Endothelial cell of umbilical vein (primary cell): ENCODE measurements around the gene AGMO. TPM values are rescaled to one million over a fixed set of nuclear protein-coding genes. Genes with fewer than 3 reads are reported as not detected.

ENCODE experiments used
- BruUV-seq: library from RNA; stranded (reverse); fragments of 400-500 nt; replicated peaks from 2 replicates; lab custom pipeline; 2021; lab: Mats Ljungman, UMichigan
- CTCF ChIA-PET: fragments of 300-600, 350-600 bp; sonication (Branson Sonifier 250); formaldehyde crosslinking; loops from one replicate; lab custom pipeline; 2021; ENCODE audit warnings: antibody characterized with exemption, inconsistent platforms; lab: Charles Lee
- POLR2A ChIA-PET: fragments of 300-600, 350-600 bp; sonication (Branson Sonifier 250); formaldehyde crosslinking; loops from one replicate; lab custom pipeline; 2021; ENCODE audit warnings: antibody characterized with exemption, inconsistent platforms; lab: Charles Lee
- DNase-seq: peaks from one replicate; pipeline ENCODE4 v3.0.0-alpha.2; 2011; ENCODE audit warnings: low read depth, low spot score
- FAIRE-seq: peaks from 2 replicates; lab custom pipeline; 2011; peaks lifted over from hg19 to GRCh38; lab: Jason Lieb, UNC
- H2AFZ ChIP-seq: 2 replicates; pipeline ENCODE4 v1.6.0; 2012; ENCODE audit warnings: low read depth, low read length, control low read depth, inconsistent platforms
- H3K27ac ChIP-seq: 2 replicates; pipeline ENCODE4 v1.5.1; 2011; ENCODE audit warnings: low read depth, mild to moderate bottlenecking, control low read depth, low read length, moderate library complexity; ENCODE audit not compliant: insufficient read depth
- H3K27me3 ChIP-seq, 2 experiments: 2 replicates each; pipeline versions ENCODE4 v1.6.0 to v1.6.1; 2011; ENCODE audit warnings: low read length in 2 of 2, mixed read lengths in 1 of 2; ENCODE audit not compliant: control insufficient read depth in 2 of 2, insufficient read depth in 2 of 2
- H3K36me3 ChIP-seq, 2 experiments: 2 replicates in 1 of 2; 3 replicates in 1 of 2; pipeline ENCODE4 v1.5.1; 2011; ENCODE audit warnings: low read length in 2 of 2, mild to moderate bottlenecking in 1 of 2, moderate library complexity in 1 of 2; ENCODE audit not compliant: control insufficient read depth in 2 of 2, insufficient read depth in 2 of 2; ENCODE audit errors: extremely low read depth in 1 of 2
- H3K4me1 ChIP-seq: 3 replicates; pipeline ENCODE4 v1.5.1; 2011; ENCODE audit warnings: mild to moderate bottlenecking, low read length; ENCODE audit not compliant: control insufficient read depth, insufficient read depth; ENCODE audit errors: extremely low read depth
- H3K4me2 ChIP-seq: 2 replicates; pipeline ENCODE4 v1.6.1; 2011; ENCODE audit warnings: low read length, control low read depth, mixed read lengths; ENCODE audit not compliant: insufficient read depth
- H3K4me3 ChIP-seq, 3 experiments: fragments of 200-600 bp in 1 of 3; sonication (generic), shearing (Covaris generic) in 1 of 3; replicated peaks in 1 of 3; 2 replicates each; pipeline ENCODE4 v1.5.1; 2011 to 2016; ENCODE audit warnings: control low read depth in 3 of 3, low read length in 3 of 3, mild to moderate bottlenecking in 2 of 3, inconsistent platforms in 1 of 3, low read depth in 1 of 3, moderate library complexity in 1 of 3; ENCODE audit not compliant: insufficient read depth in 1 of 3
- H3K79me2 ChIP-seq: 2 replicates; pipeline ENCODE4 v1.6.0; 2012; ENCODE audit warnings: low read length, inconsistent platforms; ENCODE audit not compliant: control insufficient read depth, insufficient read depth
- H3K9ac ChIP-seq: replicated peaks from 2 replicates; pipeline ENCODE3; 2011; ENCODE audit warnings: low read length, control low read depth; ENCODE audit not compliant: insufficient read depth; ENCODE audit errors: extremely low read depth
- H3K9me1 ChIP-seq: replicated peaks from 3 replicates; pipeline ENCODE4 v1.6.0; 2011; ENCODE audit warnings: mild to moderate bottlenecking, low read length; ENCODE audit not compliant: control insufficient read depth, insufficient read depth; ENCODE audit errors: extremely low read depth
- H3K9me3 ChIP-seq: replicated peaks from 2 replicates; pipeline ENCODE4 v1.5.1; 2012; ENCODE audit warnings: low read length, inconsistent platforms; ENCODE audit not compliant: control insufficient read depth, insufficient read depth
- H4K20me1 ChIP-seq: replicated peaks from 2 replicates; pipeline ENCODE3; 2011; ENCODE audit warnings: mild to moderate bottlenecking, low read length; ENCODE audit not compliant: control insufficient read depth, insufficient read depth; ENCODE audit errors: extremely low read depth
- EZH2 ChIP-seq: IDR thresholded peaks from 2 replicates; pipeline ENCODE4 v1.6.1; 2012; ENCODE audit warnings: borderline replicate concordance, low read depth, mild to moderate bottlenecking, moderate library complexity, low read length, inconsistent platforms; ENCODE audit not compliant: severe bottlenecking
- FOS ChIP-seq: IDR thresholded peaks from 2 replicates; pipeline ENCODE4 v1.6.1; 2011; ENCODE audit warnings: mild to moderate bottlenecking, low read length, moderate library complexity, borderline replicate concordance; ENCODE audit not compliant: insufficient read depth
- GATA2 ChIP-seq: IDR thresholded peaks from 2 replicates; pipeline ENCODE4 v1.7.0; 2011; ENCODE audit warnings: low read depth, mild to moderate bottlenecking, moderate library complexity, mixed read lengths, low read length; ENCODE audit not compliant: insufficient read length, insufficient read depth
- JUN ChIP-seq: IDR thresholded peaks from 2 replicates; pipeline ENCODE4 v1.6.1; 2011; ENCODE audit warnings: borderline replicate concordance, low read depth; ENCODE audit not compliant: insufficient read length, insufficient read depth
- MYC ChIP-seq: IDR thresholded peaks from one replicate; pipeline ENCODE4 v1.6.1; 2011; ENCODE audit warnings: mild to moderate bottlenecking, low read depth, low read length
- POLR2A ChIP-seq: IDR thresholded peaks from 2 replicates; pipeline ENCODE4 v1.6.1; 2012; ENCODE audit warnings: low read depth, mild to moderate bottlenecking, control low read depth, low read length
- POLR2AphosphoS5 ChIP-seq: IDR thresholded peaks from 2 replicates; pipeline ENCODE4 v1.6.1; 2012; ENCODE audit warnings: low read depth, mild to moderate bottlenecking, control low read depth, low read length, moderate library complexity; ENCODE audit not compliant: insufficient read depth
- dilution Hi-C: fragments of 300-500 bp; cut with MboI; formaldehyde crosslinking; loops from one replicate; pipeline ENCODE4 v1.15.0; 2019; ENCODE audit warnings: low sequenced_read_pairs; ENCODE audit not compliant: extremely low pct_ligation_motif_present
- intact Hi-C: fragments of 100-400 bp; cut with micrococcal nuclease; formaldehyde crosslinking; loops from one replicate; pipeline ENCODE4 v1.10.0; 2022
- polyA plus RNA-seq, 4 experiments: library from polyadenylated mRNA; depleted of rRNA in 3 of 4; stranded (reverse) in 3 of 4; unstranded in 1 of 4; fragments of >200 nt; gene quantifications; 2 replicates each; pipeline versions ENCODE4 v1.2.1 to v1.2.3, GENCODE V29; 2011 to 2012; ENCODE audit warnings: missing spikeins in 1 of 4
- total RNA-seq: library from RNA; stranded (reverse); gene quantifications from 2 replicates; pipeline ENCODE4 v1.2.3, GENCODE V29; 2021
- TF ChIP-seq, protein P1 (sequence below), 2 donors: IDR thresholded peaks; 1 replicate in 1 of 2; 2 replicates in 1 of 2; pipeline ENCODE4 v1.5.1; 2011; ENCODE audit warnings: low read length in 2 of 2, mild to moderate bottlenecking in 2 of 2, moderate library complexity in 2 of 2, control low read depth in 1 of 2, inconsistent platforms in 1 of 2, low read depth in 1 of 2; ENCODE audit not compliant: insufficient read depth in 1 of 2; ENCODE audit errors: extremely low read depth in 1 of 2
- TF ChIP-seq, protein P2 (sequence below): IDR thresholded peaks from 2 replicates; pipeline ENCODE4 v1.6.1; 2011; ENCODE audit not compliant: insufficient read depth, insufficient read length

AGMO gene
- total and polyA plus RNA-seq, 2 donors (not counting 3 experiments of a cell fraction or from before 2014, with no cell fraction given), result 0.23 to 0.40 TPM

DNA sequence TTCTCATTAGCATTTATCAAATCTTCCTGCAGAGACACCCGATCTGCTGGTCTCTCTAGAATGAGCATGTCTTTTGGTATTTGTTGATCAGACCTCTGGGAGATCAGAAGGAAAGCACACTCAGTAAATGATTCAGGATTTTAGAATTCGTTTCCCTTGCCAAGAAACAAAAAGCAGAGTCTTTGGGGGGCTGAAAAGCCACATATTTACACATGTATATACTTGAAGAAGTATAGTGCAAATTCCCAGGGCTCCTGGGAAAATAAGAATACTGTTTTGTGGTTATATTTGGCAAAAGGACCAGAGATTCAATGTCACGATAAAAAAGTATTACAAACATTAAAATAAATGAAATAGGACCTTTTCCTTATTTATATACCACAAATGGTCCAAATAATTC lies 100.2 kb downstream of the AGMO start:
- POLR2A ChIA-PET, result no interaction called here
- TF ChIP-seq POLR2A (no peak), GATA2 (peak; percentile 19), JUN (no peak), FOS (peak; percentile 44), MYC (no peak)
- TF ChIP-seq, protein P1, sequence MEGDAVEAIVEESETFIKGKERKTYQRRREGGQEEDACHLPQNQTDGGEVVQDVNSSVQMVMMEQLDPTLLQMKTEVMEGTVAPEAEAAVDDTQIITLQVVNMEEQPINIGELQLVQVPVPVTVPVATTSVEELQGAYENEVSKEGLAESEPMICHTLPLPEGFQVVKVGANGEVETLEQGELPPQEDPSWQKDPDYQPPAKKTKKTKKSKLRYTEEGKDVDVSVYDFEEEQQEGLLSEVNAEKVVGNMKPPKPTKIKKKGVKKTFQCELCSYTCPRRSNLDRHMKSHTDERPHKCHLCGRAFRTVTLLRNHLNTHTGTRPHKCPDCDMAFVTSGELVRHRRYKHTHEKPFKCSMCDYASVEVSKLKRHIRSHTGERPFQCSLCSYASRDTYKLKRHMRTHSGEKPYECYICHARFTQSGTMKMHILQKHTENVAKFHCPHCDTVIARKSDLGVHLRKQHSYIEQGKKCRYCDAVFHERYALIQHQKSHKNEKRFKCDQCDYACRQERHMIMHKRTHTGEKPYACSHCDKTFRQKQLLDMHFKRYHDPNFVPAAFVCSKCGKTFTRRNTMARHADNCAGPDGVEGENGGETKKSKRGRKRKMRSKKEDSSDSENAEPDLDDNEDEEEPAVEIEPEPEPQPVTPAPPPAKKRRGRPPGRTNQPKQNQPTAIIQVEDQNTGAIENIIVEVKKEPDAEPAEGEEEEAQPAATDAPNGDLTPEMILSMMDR (IDR thresholded peaks at IDR 0.05; ENCODE audit: extremely low read depth in 1 of 2, insufficient read depth in 1 of 2, low read depth in 1 of 2, low read length in 2 of 2), result no peak
- H3K9me3 ChIP-seq, result no peaks in the 10 kb centered on the region
- no peak overlapping the region for H3K9ac ChIP-seq
- DNase-seq (peak; percentile 52), FAIRE-seq (no peak)
- no peak overlapping the region for H3K4me3 ChIP-seq
- H3K79me2 ChIP-seq, result no peaks in the 10 kb centered on the region
- no peak overlapping the region for H3K4me2 ChIP-seq
- intact Hi-C loops (no loop called here), dilution Hi-C loops (no loop called here)
- peak overlapping the region; percentile 37 for H2AFZ ChIP-seq
- no peaks in the 10 kb centered on the region for H3K27me3 ChIP-seq
- no peaks in the 10 kb centered on the region for H4K20me1 ChIP-seq
- no TSS peak for BruUV-seq
- H3K36me3 ChIP-seq, result no peaks in the 10 kb centered on the region
- CTCF ChIA-PET, result interaction anchor here (0.9 to 1.5 kb wide), 3 partner anchors 62 to 637 kb away, joined by 3 to 5 read pairs (median 3); no protein-coding TSS in a partner anchor
- H3K9me1 ChIP-seq, result no peaks in the 10 kb centered on the region
- no peak overlapping the region for H3K27ac ChIP-seq
- peaks cover 4% of the 10 kb centered on the region for H3K4me1 ChIP-seq

DNA sequence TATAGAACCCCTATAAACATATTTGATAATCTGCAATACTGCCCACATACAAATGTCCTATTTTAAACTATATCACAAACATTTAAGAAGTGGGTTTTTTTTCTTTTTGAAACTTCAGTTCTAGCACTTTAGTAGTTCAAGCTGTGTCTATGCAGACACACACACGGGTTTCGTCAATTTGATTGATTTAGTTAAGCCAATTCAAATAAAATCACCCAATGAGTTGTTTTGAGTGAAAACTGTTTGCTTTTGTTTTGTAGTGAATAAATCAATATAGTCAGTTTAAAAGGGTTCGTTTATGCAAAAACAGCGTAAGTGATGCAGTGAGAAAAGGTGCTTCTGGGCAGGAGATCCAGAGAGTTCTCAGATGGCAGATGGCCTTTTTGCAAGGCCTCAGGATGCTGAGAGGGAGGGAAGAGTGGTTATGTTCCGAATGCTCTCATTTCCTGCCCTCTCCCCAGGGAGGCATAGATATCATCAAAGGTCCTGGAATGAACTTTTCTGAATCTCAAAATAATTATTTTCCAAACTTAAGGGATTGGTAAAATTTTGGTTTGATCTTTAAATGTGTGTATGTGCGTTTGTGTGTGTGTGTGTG lies 102.7 kb downstream of the AGMO start:
- H4K20me1 ChIP-seq, result no peaks in the 10 kb centered on the region
- peaks cover 4% of the 10 kb centered on the region for H3K4me1 ChIP-seq
- dilution Hi-C loops, result no loop called here
- H3K79me2 ChIP-seq, result no peaks in the 10 kb centered on the region
- FAIRE-seq (no peak), DNase-seq (no peak)
- CTCF ChIA-PET, result no interaction called here
- H3K4me2 ChIP-seq, result no peak overlapping the region
- H3K27me3 ChIP-seq, result no peaks in the 10 kb centered on the region
- POLR2A ChIA-PET, result no interaction called here
- no TSS peak for BruUV-seq
- H2AFZ ChIP-seq, result no peak overlapping the region
- intact Hi-C loops, result no loop called here
- H3K9ac ChIP-seq, result no peak overlapping the region
- H3K4me3 ChIP-seq, result no peak overlapping the region
- H3K36me3 ChIP-seq, result no peaks in the 10 kb centered on the region
- no peak overlapping the region for H3K27ac ChIP-seq
- H3K9me3 ChIP-seq, result no peaks in the 10 kb centered on the region
- no peak for TF ChIP-seq POLR2A
- TF ChIP-seq, protein P1 (IDR thresholded peaks at IDR 0.05; ENCODE audit: extremely low read depth in 1 of 2, insufficient read depth in 1 of 2, low read depth in 1 of 2, low read length in 2 of 2), result no peak
- TF ChIP-seq MYC, result no peak
- no peak for TF ChIP-seq JUN
- TF ChIP-seq, protein P2, sequence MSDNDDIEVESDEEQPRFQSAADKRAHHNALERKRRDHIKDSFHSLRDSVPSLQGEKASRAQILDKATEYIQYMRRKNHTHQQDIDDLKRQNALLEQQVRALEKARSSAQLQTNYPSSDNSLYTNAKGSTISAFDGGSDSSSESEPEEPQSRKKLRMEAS, result no peak
- no peak for TF ChIP-seq FOS
- no peak for TF ChIP-seq EZH2
- no peak for TF ChIP-seq GATA2
- TF ChIP-seq POLR2AphosphoS5, result no peak
- H3K9me1 ChIP-seq, result no peaks in the 10 kb centered on the region
